H9 (cell line): Measurements from ENCODE around the gene DIP2C. TPM values are rescaled to one million over a fixed set of nuclear protein-coding genes. Genes with fewer than 3 reads are reported as not detected.

Experiments
- DNase-seq: peaks from one replicate; pipeline ENCODE4 v3.0.0-alpha.2; 2017
- H2AFZ ChIP-seq: one replicate; pipeline ENCODE4 v1.6.1; 2013; ENCODE audit warnings: mild to moderate bottlenecking, low read length, control low read depth, moderate library complexity
- H2AK5ac ChIP-seq: 2 replicates; pipeline ENCODE4 v1.6.1; 2013; ENCODE audit warnings: low read length, control low read depth, mixed read lengths; ENCODE audit not compliant: insufficient read length
- H2BK120ac ChIP-seq: one replicate; pipeline ENCODE4 v1.6.1; 2013; ENCODE audit warnings: low read depth, mild to moderate bottlenecking, low read length, control low read depth, inconsistent platforms; ENCODE audit not compliant: poor library complexity, severe bottlenecking
- H2BK12ac ChIP-seq: 2 replicates; pipeline ENCODE4 v1.6.1; 2013; ENCODE audit warnings: low read length, control low read depth, mixed read lengths, low read depth; ENCODE audit not compliant: insufficient read length
- H2BK15ac ChIP-seq: 2 replicates; pipeline ENCODE4 v1.6.1; 2013; ENCODE audit warnings: low read depth, low read length, control low read depth
- H2BK20ac ChIP-seq: one replicate; pipeline ENCODE4 v1.6.1; 2013; ENCODE audit warnings: low read depth, mild to moderate bottlenecking, low read length, control low read depth, inconsistent platforms; ENCODE audit not compliant: poor library complexity, severe bottlenecking
- H2BK5ac ChIP-seq: 2 replicates; pipeline ENCODE4 v1.6.1; 2013; ENCODE audit warnings: low read length, control low read depth, mixed read lengths; ENCODE audit not compliant: insufficient read length
- H3K14ac ChIP-seq: 2 replicates; pipeline ENCODE4 v1.6.1; 2013; ENCODE audit warnings: low read length, control low read depth; ENCODE audit not compliant: insufficient read depth
- H3K18ac ChIP-seq: 2 replicates; pipeline ENCODE4 v1.6.1; 2013; ENCODE audit warnings: low read depth, mild to moderate bottlenecking, mixed read lengths, low read length, control low read depth; ENCODE audit not compliant: insufficient read length
- H3K23ac ChIP-seq: 2 replicates; pipeline ENCODE4 v1.6.1; 2013; ENCODE audit warnings: low read length, control low read depth, mixed read lengths, low read depth; ENCODE audit not compliant: insufficient read length
- H3K23me2 ChIP-seq: 2 replicates; pipeline ENCODE4 v1.6.1; 2013; ENCODE audit warnings: low read depth, mild to moderate bottlenecking, mixed read lengths, low read length, control low read depth; ENCODE audit not compliant: insufficient read length, poor library complexity, severe bottlenecking
- H3K27ac ChIP-seq: 2 replicates; pipeline ENCODE4 v1.5.1; 2013; ENCODE audit warnings: low read length, control low read depth, mixed read lengths, low read depth; ENCODE audit not compliant: insufficient read length
- H3K27me3 ChIP-seq: 2 replicates; pipeline ENCODE4 v1.6.1; 2013; ENCODE audit warnings: low read length, control low read depth, inconsistent platforms; ENCODE audit not compliant: insufficient read depth
- H3K4ac ChIP-seq: 2 replicates; pipeline ENCODE4 v1.6.1; 2013; ENCODE audit warnings: low read depth, mild to moderate bottlenecking, control low read depth, inconsistent platforms, low read length, moderate library complexity
- H3K4me1 ChIP-seq: 2 replicates; pipeline ENCODE4 v1.6.1; 2013; ENCODE audit warnings: low read length, control low read depth, inconsistent platforms; ENCODE audit not compliant: insufficient read depth
- H3K4me2 ChIP-seq: 2 replicates; pipeline ENCODE4 v1.6.1; 2013; ENCODE audit warnings: low read length, control low read depth, mixed read lengths; ENCODE audit not compliant: insufficient read length, insufficient read depth
- H3K56ac ChIP-seq: 2 replicates; pipeline ENCODE4 v1.6.1; 2013; ENCODE audit warnings: low read depth, mild to moderate bottlenecking, mixed read lengths, low read length, control low read depth; ENCODE audit not compliant: insufficient read length
- H3K79me1 ChIP-seq: 2 replicates; pipeline ENCODE4 v1.6.1; 2013; ENCODE audit warnings: low read depth, mild to moderate bottlenecking, moderate library complexity, low read length, control low read depth, inconsistent platforms; ENCODE audit not compliant: insufficient read depth, poor library complexity, severe bottlenecking
- H3K79me2 ChIP-seq: 2 replicates; pipeline ENCODE4 v1.6.1; 2013; ENCODE audit warnings: low read length, control low read depth, inconsistent platforms; ENCODE audit not compliant: insufficient read depth
- H3K9ac ChIP-seq: 2 replicates; pipeline ENCODE4 v1.6.1; 2013; ENCODE audit warnings: low read length, control low read depth, mixed read lengths; ENCODE audit not compliant: insufficient read length; ENCODE audit errors: extremely low read depth
- H3K9me3 ChIP-seq: one replicate; pipeline ENCODE4 v1.6.1; 2013; ENCODE audit warnings: low read depth, low read length, inconsistent platforms; ENCODE audit not compliant: control insufficient read depth
- H3T11ph ChIP-seq: one replicate; pipeline ENCODE4 v1.6.1; 2013; ENCODE audit warnings: mild to moderate bottlenecking, low read length, control low read depth, inconsistent platforms
- H4K20me1 ChIP-seq: one replicate; pipeline ENCODE4 v1.6.1; 2013; ENCODE audit not compliant: control insufficient read depth, insufficient read length, insufficient read depth
- H4K5ac ChIP-seq: 2 replicates; pipeline ENCODE4 v1.6.1; 2013; ENCODE audit warnings: low read depth, mild to moderate bottlenecking, mixed read lengths, low read length, control low read depth; ENCODE audit not compliant: insufficient read length
- H4K8ac ChIP-seq: replicated peaks from 2 replicates; pipeline ENCODE4 v1.6.1; 2013; ENCODE audit warnings: low read length, control low read depth, mixed read lengths, low read depth; ENCODE audit not compliant: insufficient read length
- H4K91ac ChIP-seq: 2 replicates; pipeline ENCODE4 v1.6.1; 2013; ENCODE audit warnings: low read depth, mild to moderate bottlenecking, moderate library complexity, mixed read lengths, low read length, control low read depth; ENCODE audit not compliant: insufficient read length
- H3K27ac Mint-ChIP-seq, 3 experiments: 2 replicates in 2 of 3; 3 replicates in 1 of 3; pipeline ENCODE4 v1.8.0; 2020 to 2021; ENCODE audit warnings: mixed read lengths in 3 of 3, mild to moderate bottlenecking in 1 of 3, moderate library complexity in 1 of 3
- H3K27me3 Mint-ChIP-seq: 2 replicates; pipeline ENCODE4 v1.8.0; 2021; ENCODE audit warnings: low read depth, mild to moderate bottlenecking, moderate library complexity, mixed read lengths
- H3K36me3 Mint-ChIP-seq, 3 experiments: 2 replicates in 2 of 3; 3 replicates in 1 of 3; pipeline ENCODE4 v1.8.0; 2020 to 2021; ENCODE audit warnings: low read depth in 3 of 3, mixed read lengths in 3 of 3; ENCODE audit not compliant: insufficient read depth in 1 of 3
- H3K4me1 Mint-ChIP-seq, 2 experiments: 2 replicates each; pipeline ENCODE4 v1.8.0; 2020; ENCODE audit warnings: mixed read lengths in 2 of 2
- H3K4me3 Mint-ChIP-seq, 2 experiments: 2 replicates in 1 of 2; 3 replicates in 1 of 2; pipeline ENCODE4 v1.8.0; 2020 to 2021; ENCODE audit warnings: mild to moderate bottlenecking in 2 of 2, mixed read lengths in 2 of 2, moderate library complexity in 1 of 2
- H3K9me3 Mint-ChIP-seq, 2 experiments: 2 replicates in 1 of 2; 3 replicates in 1 of 2; pipeline ENCODE4 v1.8.0; 2020; ENCODE audit warnings: mild to moderate bottlenecking in 2 of 2, mixed read lengths in 2 of 2, moderate library complexity in 1 of 2
- WGBS: extraction: QIAGEN DNeasy Blood & Tissue Kit; methylation state at CpG from one replicate; pipeline ENCODE4 v1.1.7; 2013; ENCODE audit warnings: missing lambda C conversion rate, low lambda C conversion rate, mixed read lengths; ENCODE audit not compliant: insufficient read length; ENCODE audit errors: extremely low coverage; 5-methylcytosine and 5-hydroxymethylcytosine counted together
- microRNA-seq: library from miRNA; unstranded; fragments of <30 nt; microRNA quantifications from one replicate; pipeline ENCODE4, GENCODE V29; 2020; ENCODE audit warnings: borderline microRNAs expressed
- total RNA-seq: library from RNA; stranded (reverse); gene quantifications from 2 replicates; pipeline ENCODE4 v1.2.1, GENCODE V29; 2021
- TF ChIP-seq, protein P1 (sequence below): fragments of 200-600 bp; sonication (generic); conservative IDR thresholded peaks from 3 replicates; pipeline ENCODE4 v1.8.0; 2021; ENCODE audit warnings: antibody characterized with exemption, mild to moderate bottlenecking

DIP2C gene
- total RNA-seq, 1 experiment from 2014 or later = 7.9 TPM

DNA sequence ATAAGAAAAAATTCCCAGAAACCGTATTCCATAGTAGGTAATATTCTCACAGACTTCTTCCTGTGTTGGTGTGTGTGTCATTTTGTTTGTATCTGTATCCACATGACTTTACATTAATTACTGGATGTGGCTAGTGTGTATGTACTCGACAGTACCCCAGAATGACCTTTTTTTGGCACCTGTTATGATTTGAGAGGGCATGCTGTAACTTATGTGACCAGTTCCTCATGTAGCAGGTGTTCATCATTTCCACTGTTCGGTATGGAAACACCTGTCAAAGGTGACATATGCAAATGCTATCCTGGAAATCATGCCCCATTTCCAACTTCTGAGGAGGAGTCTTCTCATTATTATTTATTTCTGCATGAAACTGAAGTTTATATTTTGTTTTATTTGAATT, 464.9 kb downstream of the DIP2C start:
- Histone ChIP-seq H4K8ac (no peak overlapping the region), H2BK5ac (no peak overlapping the region), H3K4me2 (no peak overlapping the region), H3K4ac (no peak overlapping the region), H3K18ac (no peak overlapping the region), H2BK20ac (no peak overlapping the region), H2BK12ac (no peak overlapping the region), H2AFZ (no peak overlapping the region), H2BK120ac (no peak overlapping the region), H3K9me3 (no peaks in the 10 kb centered on the region), H3T11ph (no peak overlapping the region), H4K5ac (no peak overlapping the region), H3K4me1 (no peaks in the 10 kb centered on the region), H3K79me1 (no peaks in the 10 kb centered on the region), H3K56ac (no peak overlapping the region), H2AK5ac (no peak overlapping the region), H3K23me2 (no peaks in the 10 kb centered on the region), H4K91ac (no peak overlapping the region), H3K14ac (no peak overlapping the region), H3K9ac (no peak overlapping the region), H3K79me2 (no peaks in the 10 kb centered on the region), H3K27me3 (no peaks in the 10 kb centered on the region), H4K20me1 (no peaks in the 10 kb centered on the region), H2BK15ac (no peak overlapping the region), H3K23ac (no peak overlapping the region), H3K27ac (no peak overlapping the region)
- TF ChIP-seq, protein P1, sequence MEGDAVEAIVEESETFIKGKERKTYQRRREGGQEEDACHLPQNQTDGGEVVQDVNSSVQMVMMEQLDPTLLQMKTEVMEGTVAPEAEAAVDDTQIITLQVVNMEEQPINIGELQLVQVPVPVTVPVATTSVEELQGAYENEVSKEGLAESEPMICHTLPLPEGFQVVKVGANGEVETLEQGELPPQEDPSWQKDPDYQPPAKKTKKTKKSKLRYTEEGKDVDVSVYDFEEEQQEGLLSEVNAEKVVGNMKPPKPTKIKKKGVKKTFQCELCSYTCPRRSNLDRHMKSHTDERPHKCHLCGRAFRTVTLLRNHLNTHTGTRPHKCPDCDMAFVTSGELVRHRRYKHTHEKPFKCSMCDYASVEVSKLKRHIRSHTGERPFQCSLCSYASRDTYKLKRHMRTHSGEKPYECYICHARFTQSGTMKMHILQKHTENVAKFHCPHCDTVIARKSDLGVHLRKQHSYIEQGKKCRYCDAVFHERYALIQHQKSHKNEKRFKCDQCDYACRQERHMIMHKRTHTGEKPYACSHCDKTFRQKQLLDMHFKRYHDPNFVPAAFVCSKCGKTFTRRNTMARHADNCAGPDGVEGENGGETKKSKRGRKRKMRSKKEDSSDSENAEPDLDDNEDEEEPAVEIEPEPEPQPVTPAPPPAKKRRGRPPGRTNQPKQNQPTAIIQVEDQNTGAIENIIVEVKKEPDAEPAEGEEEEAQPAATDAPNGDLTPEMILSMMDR = no peak
- no peak for DNase-seq
- no peaks in the 10 kb centered on the region for H3K36me3 Mint-ChIP-seq
- H3K27me3 Mint-ChIP-seq = no peaks in the 10 kb centered on the region
- H3K4me1 Mint-ChIP-seq = no peaks in the 10 kb centered on the region
- no peak overlapping the region for H3K4me3 Mint-ChIP-seq
- no CpG with 5 or more reads among the region's 3 CpGs for WGBS
- H3K9me3 Mint-ChIP-seq = no peaks in the 10 kb centered on the region
- no peak overlapping the region for H3K27ac Mint-ChIP-seq

Small RNA genes within 50 kb of the gene (microRNA-seq; reads per million reads assigned to microRNA genes)
- gene MIR5699 = 1.2 reads per million, percentile 3 among the genes with 10 or more reads in this experiment

Other genes with a start within 250 kb of the DIP2C start
- 88.9 and 92.8 TPM in 2 replicates for gene LARP4B, start 242.0 kb upstream of the DIP2C start, total RNA-seq